GM18873 (cell line): ENCODE measurements around the gene RO60.
"Not testable (repeated sequence)": the region's sequence is repeated elsewhere in the genome, so short reads cannot be mapped to it uniquely, and the experiment has no call there.

Experiments used
- ATAC-seq: cut with Tn5 transposase; IDR thresholded peaks from one replicate; pipeline ENCODE4 v1.9.1; 2021; ENCODE audit warnings: mild to moderate bottlenecking, moderate library complexity, moderate number of reproducible peaks; ENCODE audit not compliant: unreplicated experiment, low FRiP score

The RO60 gene

GRCh38 chr1:193059282-193060114 lies at the start of gene RO60, which contains the start of gene UCHL5:
Gene RO60 (plus strand): TSS chr1:193059612. CDS start chr1:193069055, 9,443 bp downstream.
Gene UCHL5 (minus strand): TSS chr1:193059360. CDS start chr1:193059260, 100 bp downstream.
- ATAC-seq: peak; percentile 95

GRCh38 chr1:193011406-193011805 lies 48.0 kb upstream of the RO60 start:
- no peak for ATAC-seq

GRCh38 chr1:193013005-193013404 lies 46.4 kb upstream of the RO60 start:
- ATAC-seq: no peak

- no peak for ATAC-seq
Observed at GRCh38 chr1:193013707-193014106, 45.7 kb upstream of the RO60 start.

GRCh38 chr1:193014400-193014799 lies 45.0 kb upstream of the RO60 start:
- ATAC-seq: no peak

GRCh38 chr1:193016788-193017187 lies 42.6 kb upstream of the RO60 start:
- no peak for ATAC-seq

- ATAC-seq: no peak
Observed at GRCh38 chr1:193019442-193020026, 39.9 kb upstream of the RO60 start.

- no peak for ATAC-seq
Observed at GRCh38 chr1:193025218-193025617, 34.2 kb upstream of the RO60 start.

- no peak for ATAC-seq
Observed at GRCh38 chr1:193030280-193030679, 29.1 kb upstream of the RO60 start.

GRCh38 chr1:193031431-193031830 lies 28.0 kb upstream of the RO60 start:
- no peak for ATAC-seq

- not testable (repeated sequence) for ATAC-seq
Observed at GRCh38 chr1:193032643-193033427, 26.6 kb upstream of the RO60 start.

GRCh38 chr1:193033610-193034009 lies 25.8 kb upstream of the RO60 start:
- no peak for ATAC-seq

GRCh38 chr1:193036337-193037047 lies 22.9 kb upstream of the RO60 start:
- ATAC-seq: no peak

GRCh38 chr1:193040011-193040410 lies 19.4 kb upstream of the RO60 start:
- no peak for ATAC-seq

- ATAC-seq: no peak
Observed at GRCh38 chr1:193042766-193043691, 16.4 kb upstream of the RO60 start.

- not testable (repeated sequence) for ATAC-seq
Observed at GRCh38 chr1:193048913-193049312, 10.5 kb upstream of the RO60 start.

GRCh38 chr1:193054169-193054675 lies 5.2 kb upstream of the RO60 start:
- ATAC-seq: no peak

GRCh38 chr1:193058529-193059281 lies 707 bp upstream of the RO60 start:
- ATAC-seq: peak; percentile 35

GRCh38 chr1:193060115-193060403 lies 647 bp downstream of the RO60 start:
- no peak for ATAC-seq
